Central memory CD4-positive, alpha-beta T cell (primary cell): ENCODE results near the gene GABRG2.

Source experiments
- DNase-seq: peaks from one replicate; pipeline ENCODE4 v3.0.0; 2022

Gene GABRG2

DNA sequence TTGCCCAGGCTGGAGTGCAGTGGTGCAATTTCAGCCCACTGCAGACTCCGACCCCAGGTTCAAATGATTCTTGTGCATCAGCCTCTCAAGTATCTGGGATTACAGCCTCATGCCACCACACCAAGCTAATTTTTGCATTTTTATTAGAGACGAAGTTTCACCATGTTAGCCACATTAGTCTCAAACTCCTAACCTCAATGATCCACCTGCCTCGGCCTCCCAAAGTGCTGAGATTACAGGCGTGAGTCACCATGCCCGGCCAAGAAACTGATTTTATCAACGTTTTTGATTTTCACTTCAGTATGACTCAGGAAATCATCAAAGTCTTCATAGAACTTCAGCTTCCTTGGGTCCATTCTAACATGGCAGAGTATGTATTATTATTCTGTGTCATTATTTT, 125.4 kb downstream of the GABRG2 start:
- no peak for DNase-seq

DNA sequence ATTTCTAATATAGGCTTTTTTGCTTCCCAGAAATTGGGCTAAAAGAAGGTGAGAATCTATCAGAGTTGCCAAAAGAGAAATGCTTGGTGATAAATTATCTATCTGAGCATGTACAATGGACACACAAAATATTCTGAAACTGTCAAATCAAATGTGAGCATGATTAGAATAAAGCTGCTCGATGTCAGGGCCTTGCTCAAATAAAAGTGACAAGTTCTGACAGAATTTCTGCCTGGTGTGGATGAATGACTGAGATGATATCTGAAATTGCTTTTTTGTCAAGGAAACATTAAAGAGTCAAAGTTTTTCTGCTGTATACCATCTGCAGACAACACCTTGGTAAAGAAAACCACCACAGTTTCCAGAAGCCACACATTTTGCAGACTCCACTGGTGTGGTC, 128.8 kb downstream of the GABRG2 start:
- no peak for DNase-seq

DNA sequence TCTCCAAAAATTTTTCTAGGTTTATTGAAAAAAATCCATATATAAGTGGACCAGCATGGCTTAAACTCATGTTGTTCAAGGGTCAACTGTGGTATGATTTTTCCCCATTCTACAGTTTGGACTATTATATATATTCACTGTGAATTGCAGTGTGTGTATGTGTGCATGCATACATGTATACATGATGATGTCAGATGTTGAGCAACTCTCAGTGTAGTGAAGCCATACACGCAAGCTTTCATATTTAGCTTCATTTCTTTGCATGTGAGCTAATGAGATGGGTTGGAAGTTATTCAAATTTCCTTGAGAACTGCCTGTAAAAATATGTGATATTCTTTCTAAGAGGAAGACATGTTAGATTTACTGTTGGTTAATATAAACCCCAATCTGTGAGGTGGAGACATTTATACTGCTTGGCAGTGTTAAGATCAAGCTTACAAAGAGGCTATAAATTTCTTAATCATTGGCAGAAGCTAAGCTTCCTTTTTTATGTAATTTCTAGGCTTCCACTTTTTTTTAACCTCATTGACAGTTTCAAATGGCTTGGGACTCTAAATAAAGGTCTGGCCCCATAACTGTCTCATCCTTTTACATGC, 134.8 kb downstream of the GABRG2 start:
- DNase-seq, result no peak
